Endothelial cell (in vitro differentiated cells): ENCODE data around the gene ATG7. TPM values are rescaled to one million over a fixed set of nuclear protein-coding genes. Genes with fewer than 3 reads are reported as not detected.
"Not testable (repeated sequence)": the region's sequence is repeated elsewhere in the genome, so short reads cannot be mapped to it uniquely, and the experiment has no call there.

Source experiments
- DNase-seq: peaks from one replicate; pipeline ENCODE4 v3.0.0; 2021; ENCODE audit warnings: low spot score
- H3K27ac Mint-ChIP-seq: one replicate; pipeline ENCODE4 v1.8.0; 2021; ENCODE audit warnings: mixed read lengths, inconsistent platforms; ENCODE audit not compliant: unreplicated experiment
- H3K27me3 Mint-ChIP-seq: one replicate; pipeline ENCODE4 v1.8.0; 2021; ENCODE audit warnings: mild to moderate bottlenecking, moderate library complexity, mixed read lengths, inconsistent platforms; ENCODE audit not compliant: unreplicated experiment
- H3K36me3 Mint-ChIP-seq: one replicate; pipeline ENCODE4 v1.8.0; 2021; ENCODE audit warnings: mild to moderate bottlenecking, low read depth, mixed read lengths, inconsistent platforms; ENCODE audit not compliant: unreplicated experiment
- H3K4me1 Mint-ChIP-seq: one replicate; pipeline ENCODE4 v1.8.0; 2021; ENCODE audit warnings: mild to moderate bottlenecking, mixed read lengths, inconsistent platforms; ENCODE audit not compliant: unreplicated experiment
- H3K4me3 Mint-ChIP-seq: one replicate; pipeline ENCODE4 v1.8.0; 2021; ENCODE audit warnings: mild to moderate bottlenecking, mixed read lengths, inconsistent platforms; ENCODE audit not compliant: unreplicated experiment
- H3K9me3 Mint-ChIP-seq: one replicate; pipeline ENCODE4 v1.8.0; 2021; ENCODE audit warnings: mixed read lengths, inconsistent platforms; ENCODE audit not compliant: unreplicated experiment
- total RNA-seq: library from RNA; stranded (reverse); fragmentation: NEBNext Ultra II Directional; extraction: Animal tissue kit (Norgen Biotek cat#: 25700); gene quantifications from one replicate; pipeline ENCODE4 v1.2.1, GENCODE V29; 2021; ENCODE audit not compliant: unreplicated experiment
- TF ChIP-seq, protein P1 (sequence below): fragments of 200-600 bp; sonication (generic); IDR thresholded peaks from one replicate; pipeline ENCODE4 v1.5.0; 2021; ENCODE audit warnings: antibody characterized with exemption; ENCODE audit not compliant: unreplicated experiment

The ATG7 gene
- total RNA-seq, 1 donor from 2014 or later: 30.6 TPM

DNA sequence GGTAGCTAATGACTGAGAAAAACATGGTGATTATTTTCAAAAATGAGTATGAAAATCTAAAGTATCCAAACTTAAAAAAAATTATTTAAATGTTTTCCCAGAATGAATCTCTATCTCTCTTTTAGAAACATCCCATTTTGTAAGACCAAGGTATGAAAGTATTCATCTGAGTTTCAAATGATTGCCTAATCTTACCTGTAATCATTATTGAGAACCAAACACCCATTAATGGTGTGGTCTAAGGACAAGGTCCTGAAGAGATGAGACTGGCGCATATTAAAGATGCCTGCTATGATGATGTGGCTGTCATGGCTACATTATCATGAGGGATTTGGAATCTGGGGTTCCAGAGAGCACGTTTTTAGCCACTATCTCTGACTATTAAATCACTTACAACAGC is 206.0 kb downstream of the ATG7 start:
- TF ChIP-seq, protein P1, sequence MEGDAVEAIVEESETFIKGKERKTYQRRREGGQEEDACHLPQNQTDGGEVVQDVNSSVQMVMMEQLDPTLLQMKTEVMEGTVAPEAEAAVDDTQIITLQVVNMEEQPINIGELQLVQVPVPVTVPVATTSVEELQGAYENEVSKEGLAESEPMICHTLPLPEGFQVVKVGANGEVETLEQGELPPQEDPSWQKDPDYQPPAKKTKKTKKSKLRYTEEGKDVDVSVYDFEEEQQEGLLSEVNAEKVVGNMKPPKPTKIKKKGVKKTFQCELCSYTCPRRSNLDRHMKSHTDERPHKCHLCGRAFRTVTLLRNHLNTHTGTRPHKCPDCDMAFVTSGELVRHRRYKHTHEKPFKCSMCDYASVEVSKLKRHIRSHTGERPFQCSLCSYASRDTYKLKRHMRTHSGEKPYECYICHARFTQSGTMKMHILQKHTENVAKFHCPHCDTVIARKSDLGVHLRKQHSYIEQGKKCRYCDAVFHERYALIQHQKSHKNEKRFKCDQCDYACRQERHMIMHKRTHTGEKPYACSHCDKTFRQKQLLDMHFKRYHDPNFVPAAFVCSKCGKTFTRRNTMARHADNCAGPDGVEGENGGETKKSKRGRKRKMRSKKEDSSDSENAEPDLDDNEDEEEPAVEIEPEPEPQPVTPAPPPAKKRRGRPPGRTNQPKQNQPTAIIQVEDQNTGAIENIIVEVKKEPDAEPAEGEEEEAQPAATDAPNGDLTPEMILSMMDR: no peak
- Mint-ChIP-seq H3K27me3 (no peaks in the 10 kb centered on the region), H3K4me3 (no peak overlapping the region), H3K36me3 (no peaks in the 10 kb centered on the region), H3K27ac (peak overlapping the region; percentile 8), H3K9me3 (no peaks in the 10 kb centered on the region), H3K4me1 (peaks cover 18% of the 10 kb centered on the region)
- DNase-seq: no peak

GRCh38 chr3:11479221-11479620 is 207.0 kb downstream of the ATG7 start:
- no peak for DNase-seq
- H3K4me3 Mint-ChIP-seq: no peak overlapping the region
- H3K36me3 Mint-ChIP-seq: peaks cover 3% of the 10 kb centered on the region
- H3K27ac Mint-ChIP-seq: no peak overlapping the region
- H3K9me3 Mint-ChIP-seq: no peaks in the 10 kb centered on the region
- peaks cover 18% of the 10 kb centered on the region for H3K4me1 Mint-ChIP-seq
- H3K27me3 Mint-ChIP-seq: no peaks in the 10 kb centered on the region
- TF ChIP-seq, protein P1: no peak

DNA sequence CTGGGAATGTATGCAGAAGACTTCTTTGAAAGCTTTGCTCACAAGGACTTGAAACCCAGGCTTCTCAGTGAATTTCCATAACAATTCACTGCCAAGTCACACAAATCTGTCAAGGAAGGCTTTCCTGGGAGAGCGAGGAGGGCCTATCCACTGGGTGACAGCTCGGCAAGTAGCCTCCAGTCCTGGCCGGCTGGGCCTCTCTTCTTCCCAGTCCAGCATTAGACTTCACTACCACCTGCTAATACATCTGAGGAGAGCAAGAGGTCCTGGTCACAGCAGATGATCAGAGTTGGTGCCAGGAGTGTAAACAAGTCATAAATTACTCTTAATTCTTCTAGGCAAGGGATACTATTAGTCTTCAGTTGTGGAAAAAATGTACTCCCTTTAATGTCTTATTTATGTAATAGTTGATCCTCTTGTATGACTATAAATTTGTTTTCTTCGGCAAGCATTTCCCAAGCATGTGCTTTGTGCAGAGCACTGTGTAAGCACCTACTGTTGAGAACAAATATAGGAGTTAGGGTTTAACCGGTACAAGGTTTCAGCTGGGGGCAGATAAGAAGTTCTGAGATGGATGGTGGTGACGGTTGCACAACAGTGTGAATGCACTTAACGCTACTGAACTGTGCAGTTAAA is 208.6 kb downstream of the ATG7 start:
- no peak overlapping the region for H3K27ac Mint-ChIP-seq
- peaks cover 3% of the 10 kb centered on the region for H3K36me3 Mint-ChIP-seq
- H3K4me3 Mint-ChIP-seq: no peak overlapping the region
- H3K4me1 Mint-ChIP-seq: peaks cover 18% of the 10 kb centered on the region
- DNase-seq: no peak
- no peaks in the 10 kb centered on the region for H3K9me3 Mint-ChIP-seq
- TF ChIP-seq, protein P1: no peak
- H3K27me3 Mint-ChIP-seq: no peaks in the 10 kb centered on the region

DNA sequence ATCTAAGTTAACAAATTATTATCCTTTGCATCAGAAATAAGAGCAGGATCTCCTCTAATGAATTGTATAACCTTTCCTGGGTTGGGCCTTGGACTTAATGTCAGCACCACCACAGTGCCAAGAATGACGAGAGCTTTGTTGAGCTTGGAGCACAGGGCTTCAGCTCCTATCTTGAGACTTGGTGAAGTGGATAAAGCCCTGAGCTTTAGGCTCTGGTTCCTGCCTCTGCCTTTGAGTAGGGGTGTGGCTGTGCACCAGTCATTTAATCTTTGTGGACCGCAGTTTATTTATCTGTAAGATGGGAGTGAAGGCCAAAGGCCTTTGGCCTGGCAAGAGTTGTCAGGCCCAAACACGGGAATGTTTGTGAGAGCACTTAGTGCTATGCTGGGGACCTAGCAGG is 209.4 kb downstream of the ATG7 start:
- Mint-ChIP-seq H3K9me3 (no peaks in the 10 kb centered on the region), H3K27ac (no peak overlapping the region), H3K36me3 (peaks cover 3% of the 10 kb centered on the region), H3K27me3 (no peaks in the 10 kb centered on the region), H3K4me3 (no peak overlapping the region), H3K4me1 (peaks cover 18% of the 10 kb centered on the region)
- DNase-seq: no peak
- TF ChIP-seq, protein P1: no peak

DNA sequence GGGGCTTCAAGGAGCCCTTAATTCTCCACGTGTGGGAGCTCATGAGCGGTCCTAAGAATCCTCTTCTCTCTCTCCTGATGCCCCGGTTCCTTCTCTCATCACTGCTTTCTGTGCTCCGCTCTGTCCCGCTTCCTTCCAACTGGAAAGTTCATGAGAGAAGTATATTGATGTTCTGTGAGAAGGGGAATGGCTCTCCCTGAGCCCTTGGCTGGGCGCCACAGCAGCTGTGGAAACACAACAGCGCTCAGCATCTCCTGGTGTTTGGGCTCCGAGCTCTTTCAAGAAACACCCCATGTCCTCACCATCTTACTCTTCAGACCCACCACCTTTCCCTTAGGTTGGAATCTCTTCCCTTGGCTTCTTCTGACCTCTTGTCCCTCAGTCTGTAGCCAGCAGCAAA is 209.8 kb downstream of the ATG7 start:
- DNase-seq: no peak

DNA sequence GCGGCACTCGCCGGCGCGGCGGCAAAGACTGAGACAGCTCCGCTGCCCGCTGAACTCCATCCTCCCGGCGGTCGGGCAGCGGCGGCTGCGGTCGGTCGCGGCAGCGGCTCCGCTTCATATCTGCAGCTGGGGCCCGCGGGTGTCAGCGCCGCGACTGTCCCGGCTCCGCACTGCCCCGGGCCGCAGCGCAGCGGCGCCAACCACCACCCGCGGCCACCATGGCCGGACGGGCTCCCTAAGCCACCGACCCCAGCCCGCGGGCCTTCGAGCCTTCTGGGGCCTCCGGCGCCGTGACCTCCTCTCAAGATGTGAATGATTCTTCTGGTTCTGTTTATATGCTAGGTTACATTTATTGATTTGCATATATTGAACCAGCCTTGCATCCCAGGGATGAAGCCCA is 216.2 kb downstream of the ATG7 start:
- peaks cover 10% of the 10 kb centered on the region for H3K36me3 Mint-ChIP-seq
- H3K9me3 Mint-ChIP-seq, H3K4me1 Mint-ChIP-seq, H3K4me3 Mint-ChIP-seq, H3K27me3 Mint-ChIP-seq, DNase-seq, H3K27ac Mint-ChIP-seq: not testable (repeated sequence)

More for the DNA sequence above, 209.8 kb downstream of the ATG7 start:
- Mint-ChIP-seq H3K36me3 (peaks cover 3% of the 10 kb centered on the region), H3K27ac (no peak overlapping the region), H3K27me3 (no peaks in the 10 kb centered on the region), H3K4me1 (peaks cover 18% of the 10 kb centered on the region), H3K4me3 (no peak overlapping the region), H3K9me3 (no peaks in the 10 kb centered on the region)
- TF ChIP-seq, protein P1: no peak
